GM23338 (cell line): ENCODE data around the gene GCLM. TPM values are rescaled to one million over a fixed set of nuclear protein-coding genes. Genes with fewer than 3 reads are reported as not detected.

Source experiments
- ATAC-seq: fragments of 200-7000 bp; cut with Tn5 transposase; 3 replicates; pipeline ENCODE4 v1.9.1; 2020
- DNase-seq: peaks from one replicate; pipeline ENCODE4 v3.0.0-alpha.2; 2015; ENCODE audit warnings: low spot score
- H2AFZ ChIP-seq: fragments of 200-600 bp; sonication (generic); 2 replicates; pipeline ENCODE4 v1.8.0; 2016; ENCODE audit warnings: antibody characterized with exemption, mild to moderate bottlenecking, moderate library complexity
- H3F3A ChIP-seq: fragments of 200-600 bp; sonication (generic); replicated peaks from 2 replicates; pipeline ENCODE4 v1.8.0; 2017; ENCODE audit warnings: antibody characterized with exemption, mixed run types, low read depth
- H3K27ac ChIP-seq: fragments of 200-600 bp; sonication (generic); 2 replicates; pipeline ENCODE4 v1.6.1; 2016; ENCODE audit warnings: low read depth
- H3K27me3 ChIP-seq: fragments of 200-600 bp; sonication (generic); 2 replicates; pipeline ENCODE4 v1.8.0; 2016; ENCODE audit warnings: mild to moderate bottlenecking, mixed run types, moderate library complexity; ENCODE audit not compliant: insufficient read depth
- H3K36me3 ChIP-seq: fragments of 200-600 bp; sonication (generic); 2 replicates; pipeline ENCODE4 v1.8.0; 2016; ENCODE audit warnings: mild to moderate bottlenecking; ENCODE audit not compliant: insufficient read depth
- H3K4me1 ChIP-seq: fragments of 200-600 bp; sonication (generic); 2 replicates; pipeline ENCODE4 v1.8.0; 2016; ENCODE audit warnings: mild to moderate bottlenecking, moderate library complexity; ENCODE audit not compliant: insufficient read depth
- H3K4me2 ChIP-seq: fragments of 200-600 bp; sonication (generic); 2 replicates; pipeline ENCODE4 v1.7.1; 2017; ENCODE audit warnings: mixed run types
- H3K4me3 ChIP-seq: fragments of 200-600 bp; sonication (generic); 2 replicates; pipeline ENCODE4 v1.6.1; 2016; ENCODE audit warnings: mixed run types
- H3K79me2 ChIP-seq: fragments of 200-600 bp; sonication (generic); replicated peaks from 2 replicates; pipeline ENCODE4 v1.8.0; 2017; ENCODE audit warnings: mild to moderate bottlenecking; ENCODE audit not compliant: insufficient read depth
- H3K9me2 ChIP-seq: fragments of 200-600 bp; sonication (generic); 2 replicates; pipeline ENCODE4 v1.8.0; 2017; ENCODE audit not compliant: insufficient read depth
- H4K20me1 ChIP-seq: fragments of 200-600 bp; sonication (generic); replicated peaks from 2 replicates; pipeline ENCODE4 v1.8.0; 2017; ENCODE audit warnings: mild to moderate bottlenecking; ENCODE audit not compliant: insufficient read depth
- H3K27ac Mint-ChIP-seq: 2 replicates; pipeline ENCODE4 v1.8.0; 2020; ENCODE audit warnings: inconsistent platforms, mild to moderate bottlenecking, moderate library complexity, mixed read lengths
- H3K27me3 Mint-ChIP-seq: 3 replicates; pipeline ENCODE4 v1.8.0; 2022; ENCODE audit warnings: low read depth, mild to moderate bottlenecking, moderate library complexity, mixed read lengths, inconsistent platforms; ENCODE audit not compliant: insufficient read depth, poor library complexity
- H3K36me3 Mint-ChIP-seq: 3 replicates; pipeline ENCODE4 v1.8.0; 2021; ENCODE audit warnings: low read depth, mild to moderate bottlenecking, inconsistent platforms, moderate library complexity, mixed read lengths
- H3K4me1 Mint-ChIP-seq: 3 replicates; pipeline ENCODE4 v1.8.0; 2020; ENCODE audit warnings: mild to moderate bottlenecking, inconsistent platforms, mixed read lengths
- H3K4me3 Mint-ChIP-seq: 3 replicates; pipeline ENCODE4 v1.8.0; 2021; ENCODE audit warnings: moderate library complexity, mild to moderate bottlenecking, inconsistent platforms, mixed read lengths
- H3K9me3 Mint-ChIP-seq: 3 replicates; pipeline ENCODE4 v1.8.0; 2020; ENCODE audit warnings: moderate library complexity, mild to moderate bottlenecking, inconsistent platforms, mixed read lengths
- CREB1 ChIP-seq: fragments of 250-450 bp; sonication (Bioruptor Pico); IDR thresholded peaks from 2 replicates; pipeline ENCODE4 v1.5.0; 2020; ENCODE audit warnings: low read depth, mild to moderate bottlenecking, moderate library complexity
- EZH2 ChIP-seq: fragments of 200-600 bp; sonication (generic); IDR thresholded peaks from one replicate; pipeline ENCODE4 v1.8.0; 2017; ENCODE audit warnings: antibody characterized with exemption, mild to moderate bottlenecking, low read depth; ENCODE audit not compliant: unreplicated experiment
- POLR2AphosphoS5 ChIP-seq: IDR thresholded peaks from 2 replicates; pipeline ENCODE4 v1.6.1; 2016; ENCODE audit warnings: antibody characterized with exemption, low read depth
- polyA plus RNA-seq: library from polyadenylated mRNA; unstranded; fragments of >200 nt; fragmentation: Nextera tagmentation; extraction: Ambion mirVana; gene quantifications from 2 replicates; pipeline ENCODE4 v1.2.1, GENCODE V29; 2016
- total RNA-seq: library from RNA; depleted of rRNA; stranded (reverse); fragments of >200 nt; shearing (Covaris generic); gene quantifications from 2 replicates; pipeline ENCODE4 v1.2.3, GENCODE V29; 2014
- TF ChIP-seq, protein P1 (sequence below), 2 experiments: fragments of 200-600 bp in 1 of 2; sonication (generic) in 1 of 2; conservative IDR thresholded peaks; 2 replicates each; pipeline versions ENCODE4 v1.5.1 to v1.6.1; 2016 to 2017; ENCODE audit warnings: antibody characterized with exemption in 2 of 2, low read depth in 2 of 2, mild to moderate bottlenecking in 2 of 2, moderate library complexity in 1 of 2
- TF ChIP-seq, protein P2 (sequence below): IDR thresholded peaks from one replicate; pipeline ENCODE4 v1.6.1; 2018; ENCODE audit warnings: antibody characterized with exemption; ENCODE audit not compliant: unreplicated experiment
- TF ChIP-seq, protein P3 (sequence below): IDR thresholded peaks from 2 replicates; pipeline ENCODE4 v1.6.1; 2016; ENCODE audit warnings: antibody characterized with exemption

GCLM gene
- total and polyA plus RNA-seq, 2 experiments from 2014 or later = 10.4 to 12.8 TPM

DNA sequence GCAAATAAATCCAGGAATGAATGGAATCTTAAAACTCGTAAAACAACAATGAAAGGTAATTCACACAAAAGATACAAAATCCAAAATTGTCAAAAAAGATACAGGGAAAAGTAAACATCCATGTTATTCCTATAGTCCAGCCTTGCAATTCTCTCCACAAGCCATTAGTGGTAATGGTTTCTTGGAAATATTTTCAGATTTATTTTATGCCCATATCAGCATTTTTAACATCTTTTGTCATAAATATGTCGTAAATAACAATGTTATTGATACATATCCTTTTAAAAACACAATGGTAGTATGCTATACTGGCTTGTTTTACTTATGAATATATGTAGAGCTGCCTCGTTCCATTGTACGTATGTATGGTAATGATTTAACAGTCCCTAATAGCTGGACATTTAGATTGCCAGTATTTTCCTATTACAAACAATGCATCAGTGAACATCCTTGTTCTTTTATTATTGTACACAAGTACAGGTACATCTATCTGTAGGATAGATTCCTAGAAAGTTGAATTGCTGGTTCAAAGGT is 60.8 kb downstream of the GCLM start (continued):
- TF ChIP-seq, protein P1, sequence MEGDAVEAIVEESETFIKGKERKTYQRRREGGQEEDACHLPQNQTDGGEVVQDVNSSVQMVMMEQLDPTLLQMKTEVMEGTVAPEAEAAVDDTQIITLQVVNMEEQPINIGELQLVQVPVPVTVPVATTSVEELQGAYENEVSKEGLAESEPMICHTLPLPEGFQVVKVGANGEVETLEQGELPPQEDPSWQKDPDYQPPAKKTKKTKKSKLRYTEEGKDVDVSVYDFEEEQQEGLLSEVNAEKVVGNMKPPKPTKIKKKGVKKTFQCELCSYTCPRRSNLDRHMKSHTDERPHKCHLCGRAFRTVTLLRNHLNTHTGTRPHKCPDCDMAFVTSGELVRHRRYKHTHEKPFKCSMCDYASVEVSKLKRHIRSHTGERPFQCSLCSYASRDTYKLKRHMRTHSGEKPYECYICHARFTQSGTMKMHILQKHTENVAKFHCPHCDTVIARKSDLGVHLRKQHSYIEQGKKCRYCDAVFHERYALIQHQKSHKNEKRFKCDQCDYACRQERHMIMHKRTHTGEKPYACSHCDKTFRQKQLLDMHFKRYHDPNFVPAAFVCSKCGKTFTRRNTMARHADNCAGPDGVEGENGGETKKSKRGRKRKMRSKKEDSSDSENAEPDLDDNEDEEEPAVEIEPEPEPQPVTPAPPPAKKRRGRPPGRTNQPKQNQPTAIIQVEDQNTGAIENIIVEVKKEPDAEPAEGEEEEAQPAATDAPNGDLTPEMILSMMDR (conservative IDR thresholded peaks at IDR 0.05; ENCODE audit: low read depth in 2 of 2) = no peak
- TF ChIP-seq, protein P2, sequence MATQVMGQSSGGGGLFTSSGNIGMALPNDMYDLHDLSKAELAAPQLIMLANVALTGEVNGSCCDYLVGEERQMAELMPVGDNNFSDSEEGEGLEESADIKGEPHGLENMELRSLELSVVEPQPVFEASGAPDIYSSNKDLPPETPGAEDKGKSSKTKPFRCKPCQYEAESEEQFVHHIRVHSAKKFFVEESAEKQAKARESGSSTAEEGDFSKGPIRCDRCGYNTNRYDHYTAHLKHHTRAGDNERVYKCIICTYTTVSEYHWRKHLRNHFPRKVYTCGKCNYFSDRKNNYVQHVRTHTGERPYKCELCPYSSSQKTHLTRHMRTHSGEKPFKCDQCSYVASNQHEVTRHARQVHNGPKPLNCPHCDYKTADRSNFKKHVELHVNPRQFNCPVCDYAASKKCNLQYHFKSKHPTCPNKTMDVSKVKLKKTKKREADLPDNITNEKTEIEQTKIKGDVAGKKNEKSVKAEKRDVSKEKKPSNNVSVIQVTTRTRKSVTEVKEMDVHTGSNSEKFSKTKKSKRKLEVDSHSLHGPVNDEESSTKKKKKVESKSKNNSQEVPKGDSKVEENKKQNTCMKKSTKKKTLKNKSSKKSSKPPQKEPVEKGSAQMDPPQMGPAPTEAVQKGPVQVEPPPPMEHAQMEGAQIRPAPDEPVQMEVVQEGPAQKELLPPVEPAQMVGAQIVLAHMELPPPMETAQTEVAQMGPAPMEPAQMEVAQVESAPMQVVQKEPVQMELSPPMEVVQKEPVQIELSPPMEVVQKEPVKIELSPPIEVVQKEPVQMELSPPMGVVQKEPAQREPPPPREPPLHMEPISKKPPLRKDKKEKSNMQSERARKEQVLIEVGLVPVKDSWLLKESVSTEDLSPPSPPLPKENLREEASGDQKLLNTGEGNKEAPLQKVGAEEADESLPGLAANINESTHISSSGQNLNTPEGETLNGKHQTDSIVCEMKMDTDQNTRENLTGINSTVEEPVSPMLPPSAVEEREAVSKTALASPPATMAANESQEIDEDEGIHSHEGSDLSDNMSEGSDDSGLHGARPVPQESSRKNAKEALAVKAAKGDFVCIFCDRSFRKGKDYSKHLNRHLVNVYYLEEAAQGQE = no peak
- no peak for TF ChIP-seq POLR2AphosphoS5
- TF ChIP-seq CREB1 (CRISPR knock-in tag) = no peak
- TF ChIP-seq, protein P3, sequence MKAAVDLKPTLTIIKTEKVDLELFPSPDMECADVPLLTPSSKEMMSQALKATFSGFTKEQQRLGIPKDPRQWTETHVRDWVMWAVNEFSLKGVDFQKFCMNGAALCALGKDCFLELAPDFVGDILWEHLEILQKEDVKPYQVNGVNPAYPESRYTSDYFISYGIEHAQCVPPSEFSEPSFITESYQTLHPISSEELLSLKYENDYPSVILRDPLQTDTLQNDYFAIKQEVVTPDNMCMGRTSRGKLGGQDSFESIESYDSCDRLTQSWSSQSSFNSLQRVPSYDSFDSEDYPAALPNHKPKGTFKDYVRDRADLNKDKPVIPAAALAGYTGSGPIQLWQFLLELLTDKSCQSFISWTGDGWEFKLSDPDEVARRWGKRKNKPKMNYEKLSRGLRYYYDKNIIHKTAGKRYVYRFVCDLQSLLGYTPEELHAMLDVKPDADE = no peak

DNA sequence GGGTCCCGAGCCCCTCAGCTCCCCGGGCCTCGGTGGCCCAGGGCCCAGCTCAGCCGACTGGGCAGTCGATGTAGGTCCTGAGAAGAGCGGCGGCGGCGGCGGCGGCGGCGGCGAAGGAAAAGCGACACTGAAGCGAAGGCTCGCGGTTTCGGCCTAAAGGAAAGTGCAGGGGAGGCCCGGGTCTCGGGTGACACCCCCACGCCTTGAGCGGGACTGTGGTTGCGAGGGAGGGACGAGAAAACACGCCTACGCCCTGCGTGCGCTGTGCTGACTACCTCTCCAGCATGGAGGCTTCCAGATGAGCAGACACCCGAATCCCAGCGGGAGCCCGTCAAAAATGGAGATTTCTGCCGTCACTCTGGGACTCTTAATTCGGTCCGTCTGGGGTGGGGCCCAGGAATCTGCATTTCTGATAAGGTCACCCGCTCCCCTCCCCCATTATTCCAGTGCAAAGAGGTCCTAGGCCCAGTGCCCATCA is 61.4 kb downstream of the GCLM start:
- Histone ChIP-seq H3K27ac (peak overlapping the region; percentile 32; the same call in 1 of the 2 replicates), H3K27me3 (no peaks in the 10 kb centered on the region), H3K9me2 (no peaks in the 10 kb centered on the region), H3K4me1 (no peaks in the 10 kb centered on the region; the same call in 1 of the 2 replicates), H4K20me1 (no peaks in the 10 kb centered on the region), H3K4me2 (peak overlapping the region; percentile 78), H3K4me3 (peak overlapping the region; percentile 84), H3F3A (peaks cover 4% of the 10 kb centered on the region; the same call in 1 of the 2 replicates), H3K79me2 (no peaks in the 10 kb centered on the region), H2AFZ (peak overlapping the region; percentile 96), H3K36me3 (no peaks in the 10 kb centered on the region)
- H3K27me3 Mint-ChIP-seq = peaks cover 16% of the 10 kb centered on the region
- peak overlapping the region; percentile 91 for H3K4me3 Mint-ChIP-seq
- peak overlapping the region; percentile 7 for H3K27ac Mint-ChIP-seq
- H3K4me1 Mint-ChIP-seq = peaks cover 13% of the 10 kb centered on the region
- peaks cover 19% of the 10 kb centered on the region for H3K9me3 Mint-ChIP-seq
- DNase-seq (peak; percentile 88), ATAC-seq (peak; percentile 49)
- H3K36me3 Mint-ChIP-seq = peaks cover 13% of the 10 kb centered on the region
- TF ChIP-seq POLR2AphosphoS5 (peak; percentile 37; the same call in 1 of the 2 replicates), EZH2 (no peak)
- TF ChIP-seq, protein P1 (conservative IDR thresholded peaks at IDR 0.05; ENCODE audit: low read depth in 2 of 2) = no peak
